HepG2 (cell line): ENCODE measurements around the gene MBD5. TPM values are rescaled to one million over a fixed set of nuclear protein-coding genes. Genes with fewer than 3 reads are reported as not detected.
A peak's percentile ranks its signal among the peaks of the same experiment; 100 is the strongest.
"Not testable (repeated sequence)": the region's sequence is repeated elsewhere in the genome, so short reads cannot be mapped to it uniquely, and the experiment has no call there.

Source experiments
- ATAC-seq: fragments of 200-7000 bp; cut with Tn5 transposase; 3 replicates; pipeline ENCODE4 v1.9.1; 2020; ENCODE audit warnings: mild to moderate bottlenecking, moderate library complexity
- BruUV-seq: library from RNA; stranded (reverse); fragments of 400-500 nt; replicated peaks from 2 replicates; lab custom pipeline; 2021; lab: Mats Ljungman, UMichigan
- CTCF ChIA-PET: fragments of 300-600 bp; formaldehyde crosslinking; extraction: SDS; loops from one replicate; lab custom pipeline; 2021; ENCODE audit warnings: low total read pairs, inconsistent platforms, low intra/inter-chr PET ratio; lab: Yijun Ruan, JAX
- POLR2A ChIA-PET: fragments of 350-600 bp; sonication (Branson Sonifier 250); formaldehyde crosslinking; loops from one replicate; lab custom pipeline; 2020; ENCODE audit warnings: antibody characterized with exemption, inconsistent platforms; lab: Yijun Ruan, JAX
- DNase-seq: peaks from one replicate; pipeline ENCODE4 v3.0.0-alpha.2; 2015; ENCODE audit warnings: low spot score
- FAIRE-seq: peaks from 3 replicates; lab custom pipeline; 2011; peaks lifted over from hg19 to GRCh38; lab: Jason Lieb, UNC
- H2AFZ ChIP-seq: one replicate; pipeline ENCODE4 v1.6.1; 2011; ENCODE audit warnings: low read length, inconsistent platforms
- H3K27ac ChIP-seq: fragments of 300-600 bp; 3 replicates; pipeline ENCODE4 v1.8.0; 2011; ENCODE audit warnings: mixed run types, mild to moderate bottlenecking, mixed read lengths, low read length, inconsistent platforms; ENCODE audit not compliant: insufficient read depth; ENCODE audit errors: extremely low read length
- H3K27me3 ChIP-seq, 2 experiments: fragments of 200-600 bp in 1 of 2; 2 replicates in 1 of 2; 3 replicates in 1 of 2; pipeline versions ENCODE4 v1.6.0 to v1.8.0; 2011; ENCODE audit warnings: low read length in 2 of 2, mild to moderate bottlenecking in 2 of 2, moderate library complexity in 2 of 2, inconsistent platforms in 1 of 2; ENCODE audit not compliant: insufficient read depth in 2 of 2, control insufficient read depth in 1 of 2
- H3K36me3 ChIP-seq, 2 experiments: fragments of 200-600 bp in 1 of 2; replicated peaks in 1 of 2; 2 replicates in 1 of 2; 3 replicates in 1 of 2; pipeline versions ENCODE4 v1.5.1 to v1.8.0; 2011; ENCODE audit warnings: low read length in 2 of 2, inconsistent platforms in 1 of 2; ENCODE audit not compliant: insufficient read depth in 2 of 2, control insufficient read depth in 1 of 2
- H3K4me1 ChIP-seq: 2 replicates; pipeline ENCODE4 v1.5.1; 2012; ENCODE audit warnings: low read length, inconsistent platforms; ENCODE audit not compliant: insufficient read depth
- H3K4me2 ChIP-seq: 2 replicates; pipeline ENCODE4 v1.6.0; 2011; ENCODE audit warnings: low read depth, low read length, inconsistent platforms
- H3K4me3 ChIP-seq, 3 experiments: fragments of 200-600 bp in 1 of 3; sonication (generic), shearing (Covaris generic) in 1 of 3; replicated peaks in 1 of 3; 2 replicates each; pipeline ENCODE4 v1.5.1; 2011 to 2016; ENCODE audit warnings: low read length in 3 of 3, inconsistent platforms in 2 of 3, low read depth in 2 of 3, mild to moderate bottlenecking in 2 of 3, control low read depth in 1 of 3, mixed read lengths in 1 of 3; ENCODE audit not compliant: insufficient read depth in 1 of 3
- H3K79me2 ChIP-seq: one replicate; pipeline ENCODE4 v1.6.1; 2011; ENCODE audit warnings: low read length, inconsistent platforms; ENCODE audit not compliant: insufficient read depth
- H3K9ac ChIP-seq: 2 replicates; pipeline ENCODE4 v1.6.0; 2011; ENCODE audit warnings: mild to moderate bottlenecking, low read depth, low read length, inconsistent platforms; ENCODE audit not compliant: insufficient read depth
- H3K9me3 ChIP-seq: 2 replicates; pipeline ENCODE4 v1.5.1; 2012; ENCODE audit warnings: mild to moderate bottlenecking, low read length
- H4K20me1 ChIP-seq: 2 replicates; pipeline ENCODE4 v1.6.0; 2011; ENCODE audit warnings: inconsistent platforms, mild to moderate bottlenecking, low read length, moderate library complexity; ENCODE audit not compliant: insufficient read depth
- MAFF ChIP-seq: IDR thresholded peaks from 2 replicates; pipeline ENCODE4 v1.6.1; 2011; ENCODE audit warnings: low read depth, low read length, improper control_type of control experiment
- MAFK ChIP-seq, 2 experiments: IDR thresholded peaks in 1 of 2; conservative IDR thresholded peaks in 1 of 2; 2 replicates each; pipeline ENCODE4 v1.6.1; 2011; ENCODE audit warnings: improper control_type of control experiment in 2 of 2, low read length in 2 of 2
- TSC22D2 ChIP-seq: sonication (generic); formaldehyde crosslinking; IDR thresholded peaks from 2 replicates; pipeline ENCODE4 v1.5.1; 2020; ENCODE audit warnings: missing genetic modification reagents, mild to moderate bottlenecking, borderline replicate concordance
- WGBS: methylation state at CpG from one replicate; pipeline ENCODE4 v1.1.6; 2017; ENCODE audit warnings: low lambda C conversion rate; 5-methylcytosine and 5-hydroxymethylcytosine counted together
- in situ Hi-C: cut with HindIII; loops from 2 replicates; pipeline ENCODE4 v1.10.0; 2017; ENCODE audit warnings: low pct_unique_long_range_greater_than_20kb; ENCODE audit not compliant: extremely low pct_ligation_motif_present
- intact Hi-C: fragments of 100-400 bp; cut with micrococcal nuclease; formaldehyde crosslinking; loops from one replicate; pipeline ENCODE4 v1.10.0; 2022; ENCODE audit not compliant: unreplicated experiment
- polyA plus RNA-seq, 8 experiments: library from polyadenylated mRNA; depleted of rRNA in 3 of 8; stranded (reverse) in 7 of 8; unstranded in 1 of 8; fragments of >200 nt; fragmentation: Illumina TruSeq in 4 of 8; extraction: Trizol in 4 of 8; gene quantifications; 2 replicates each; pipeline versions ENCODE4 v1.2.1 to v1.2.3, GENCODE V29; 2011 to 2016; ENCODE audit warnings: low read depth in 4 of 8, missing spikeins in 1 of 8, mixed read lengths in 1 of 8; ENCODE audit not compliant: insufficient read depth in 1 of 8
- total RNA-seq, 5 experiments: library from RNA; depleted of rRNA; stranded (reverse); fragments of >200 nt; fragmentation: Illumina TruSeq; extraction: Trizol; gene quantifications; 2 replicates each; pipeline ENCODE4 v1.2.3, GENCODE V29; 2016; ENCODE audit warnings: low read depth in 1 of 5

Gene MBD5
- total and polyA plus RNA-seq, 2 of the 13 experiments (the other 11 are each of a cell fraction or from before 2014, with no cell fraction given): 13.5 to 26.4 TPM

DNA sequence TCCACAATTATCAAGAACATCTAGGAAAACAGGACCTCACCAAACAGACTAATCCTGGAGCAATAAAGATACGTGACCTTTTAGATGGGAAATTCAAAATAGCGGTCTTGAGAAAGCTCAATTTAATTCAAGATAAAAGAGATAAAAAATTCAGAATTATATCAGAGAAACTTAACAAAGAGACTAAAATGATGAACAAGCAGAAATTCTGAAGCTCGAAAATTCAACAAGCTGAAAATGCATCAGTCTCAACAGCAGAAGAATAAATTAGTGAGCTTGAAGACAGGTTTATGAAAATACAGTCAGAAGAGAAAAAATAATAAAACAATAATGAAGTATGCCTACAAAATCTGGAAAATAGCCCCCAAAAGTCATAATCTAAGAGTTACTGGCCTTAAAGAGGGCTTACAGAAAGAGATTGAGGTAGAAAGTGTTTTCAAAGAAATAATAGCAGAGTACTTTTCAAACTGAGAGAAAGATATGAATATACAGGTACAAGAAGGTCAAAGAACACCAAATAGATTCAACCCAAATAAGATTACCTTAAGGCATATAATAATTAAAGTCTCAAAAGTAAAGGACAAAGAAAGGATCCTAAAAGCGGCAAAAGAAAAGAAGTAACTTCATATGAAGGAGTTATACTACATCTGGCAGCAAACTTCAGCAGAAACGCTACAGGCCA is 13.5 kb upstream of the MBD5 start:
- Histone ChIP-seq H3K27me3 (no peaks in the 10 kb centered on the region), H3K4me1 (peaks cover 8% of the 10 kb centered on the region), H3K79me2 (peaks cover 95% of the 10 kb centered on the region), H3K9me3 (no peaks in the 10 kb centered on the region), H4K20me1 (peaks cover 25% of the 10 kb centered on the region), H3K4me2 (no peak overlapping the region), H3K4me3 (no peak overlapping the region), H2AFZ (no peak overlapping the region), H3K36me3 (no peaks in the 10 kb centered on the region), H3K27ac (no peak overlapping the region), H3K9ac (no peak overlapping the region)
- ChIA-PET CTCF (no interaction called here), POLR2A (interaction anchor here (2.1 kb wide), 1 partner anchor 13 kb away, joined by 12 read pairs; the partner anchor contains the start of genes MBD5 and ORC4)
- no peak for DNase-seq
- WGBS: 96% methylated on average over 5 of the region's 5 CpGs
- in situ Hi-C loops (no loop called here), intact Hi-C loops (no loop called here)
- no peak for FAIRE-seq
- ATAC-seq: no peak
- BruUV-seq: no TSS peak
- TF ChIP-seq TSC22D2 (CRISPR knock-in tag) (no peak), MAFF (peak; percentile 31; the same call in 1 of the 2 replicates), MAFK (conservative IDR thresholded peaks at IDR 0.05 in 1 of 2, IDR thresholded peaks at IDR 0.05 in 1 of 2; ENCODE audit: low read length in 2 of 2) (peak; percentile 56 to 65; a peak in 3 of 4 replicates)

- H3K9me3 ChIP-seq, FAIRE-seq, DNase-seq, intact Hi-C loops, H3K27ac ChIP-seq, ATAC-seq, H2AFZ ChIP-seq, H3K27me3 ChIP-seq, in situ Hi-C loops, H3K36me3 ChIP-seq, H3K4me2 ChIP-seq, H3K9ac ChIP-seq, H3K4me3 ChIP-seq, CTCF ChIA-PET, H3K4me1 ChIP-seq: not testable (repeated sequence)
- 98% methylated on average over 7 of the region's 7 CpGs for WGBS
- POLR2A ChIA-PET: interaction anchor here (1.5 to 2.1 kb wide), 2 partner anchors 12 kb away, joined by 4 to 12 read pairs; partner anchors contain the start of genes MBD5 and ORC4
- Histone ChIP-seq H3K79me2 (peaks cover 98% of the 10 kb centered on the region), H4K20me1 (peaks cover 34% of the 10 kb centered on the region)
- BruUV-seq: TSS peak; percentile 3
Observed at GRCh38 chr2:148008411-148008810, 12.5 kb upstream of the MBD5 start.
